Vagina (tissue), 2 donors: ENCODE data around the gene TGFBRAP1.

ENCODE experiments used
- CTCF ChIP-seq, 3 experiments: fragments of 450-650 bp in 2 of 3; fragments of 200-600 bp in 1 of 3; sonication (generic) in 1 of 3; IDR thresholded peaks; one replicate each; pipeline ENCODE4 v1.5.1; 2017 to 2019; ENCODE audit warnings: antibody characterized with exemption in 3 of 3, mild to moderate bottlenecking in 2 of 3, moderate library complexity in 2 of 3
- POLR2A ChIP-seq, 2 donors: fragments of 450-650 bp; IDR thresholded peaks; one replicate each; pipeline ENCODE4 v1.6.1; 2017; ENCODE audit warnings: antibody characterized with exemption in 2 of 2, mild to moderate bottlenecking in 2 of 2, moderate library complexity in 2 of 2
- POLR2AphosphoS5 ChIP-seq, 2 donors: sonication (generic); formaldehyde crosslinking; IDR thresholded peaks; one replicate each; pipeline ENCODE4 v1.9.0; 2017; ENCODE audit warnings: antibody characterized with exemption in 2 of 2, mild to moderate bottlenecking in 2 of 2, low read depth in 1 of 2; ENCODE audit not compliant: insufficient read depth in 1 of 2

- TF ChIP-seq CTCF (IDR thresholded peaks at IDR 0.05) (no peak), POLR2A (IDR thresholded peaks at IDR 0.05) (no peak), POLR2AphosphoS5 (IDR thresholded peaks at IDR 0.05; ENCODE audit: insufficient read depth in 1 of 2, low read depth in 1 of 2) (no peak)
Observed at GRCh38 chr2:105376789-105377240, 47.3 kb upstream of the TGFBRAP1 start.
